Measurements from ENCODE around the gene BCAS2.

Gene BCAS2

GRCh38 chr1:114554577-114554976, 26.8 kb downstream of the BCAS2 start:
- DNase-seq, result no peak

GRCh38 chr1:114552106-114552639, 29.2 kb downstream of the BCAS2 start:
- DNase-seq, result no peak

- DNase-seq, result no peak
Observed at GRCh38 chr1:114551400-114551799, 30.0 kb downstream of the BCAS2 start.

GRCh38 chr1:114550336-114550735, 31.1 kb downstream of the BCAS2 start:
- no peak for DNase-seq

- no peak for DNase-seq
Observed at GRCh38 chr1:114549137-114549536, 32.3 kb downstream of the BCAS2 start.

GRCh38 chr1:114547076-114547475, 34.3 kb downstream of the BCAS2 start:
- no peak for DNase-seq

GRCh38 chr1:114545796-114546195, 35.6 kb downstream of the BCAS2 start:
- DNase-seq, result no peak

GRCh38 chr1:114545315-114545714, 36.1 kb downstream of the BCAS2 start:
- no peak for DNase-seq

GRCh38 chr1:114540821-114541220, 40.6 kb downstream of the BCAS2 start:
- no peak for DNase-seq

GRCh38 chr1:114540272-114540671, 41.1 kb downstream of the BCAS2 start:
- no peak for DNase-seq

- DNase-seq, result no peak
Observed at GRCh38 chr1:114536043-114536442, 45.4 kb downstream of the BCAS2 start.

- no peak for DNase-seq
Observed at GRCh38 chr1:114535401-114535800, 46.0 kb downstream of the BCAS2 start.

- no peak for DNase-seq
Observed at GRCh38 chr1:114531094-114531493, 50.3 kb downstream of the BCAS2 start.

- no peak for DNase-seq
Observed at GRCh38 chr1:114530224-114530623, 51.2 kb downstream of the BCAS2 start.

- no peak for DNase-seq
Observed at GRCh38 chr1:114524944-114525343, 56.5 kb downstream of the BCAS2 start.

- DNase-seq, result no peak
Observed at GRCh38 chr1:114522264-114522575, 59.2 kb downstream of the BCAS2 start.

GRCh38 chr1:114521396-114522263, 59.8 kb downstream of the BCAS2 start:
- DNase-seq, result no peak
